GM21515 (cell line): ENCODE data around the gene CDH12.
"Not testable (repeated sequence)": the region's sequence is repeated elsewhere in the genome, so short reads cannot be mapped to it uniquely, and the experiment has no call there.

Experiments
- ATAC-seq: cut with Tn5 transposase; IDR thresholded peaks from one replicate; pipeline ENCODE4 v1.9.1; 2021; ENCODE audit not compliant: unreplicated experiment

The CDH12 gene

GRCh38 chr5:22577711-22578110 lies 275.4 kb downstream of the CDH12 start:
- ATAC-seq = no peak

- ATAC-seq = no peak
These were observed 276.1 kb downstream of the CDH12 start for GRCh38 chr5:22577006-22577405.

GRCh38 chr5:22572941-22573340 lies 280.2 kb downstream of the CDH12 start:
- no peak for ATAC-seq

- ATAC-seq = no peak
These were observed 285.2 kb downstream of the CDH12 start for GRCh38 chr5:22567983-22568382.

GRCh38 chr5:22560147-22560546 lies 293.0 kb downstream of the CDH12 start:
- ATAC-seq = no peak

- ATAC-seq = no peak
These were observed 295.9 kb downstream of the CDH12 start for GRCh38 chr5:22557251-22557650.

GRCh38 chr5:22554475-22554874 lies 298.7 kb downstream of the CDH12 start:
- no peak for ATAC-seq

- ATAC-seq = no peak
These were observed 303.1 kb downstream of the CDH12 start for GRCh38 chr5:22549876-22550671.

- ATAC-seq = no peak
These were observed 310.8 kb downstream of the CDH12 start for GRCh38 chr5:22542340-22542739.

- no peak for ATAC-seq
These were observed 312.1 kb downstream of the CDH12 start for GRCh38 chr5:22541037-22541436.

GRCh38 chr5:22539762-22540161 lies 313.4 kb downstream of the CDH12 start:
- ATAC-seq = no peak

- ATAC-seq = no peak
These were observed 321.2 kb downstream of the CDH12 start for GRCh38 chr5:22531986-22532385.

- no peak for ATAC-seq
These were observed 331.6 kb downstream of the CDH12 start for GRCh38 chr5:22521521-22521920.

GRCh38 chr5:22516497-22516896 lies 336.6 kb downstream of the CDH12 start:
- not testable (repeated sequence) for ATAC-seq

- no peak for ATAC-seq
These were observed 338.9 kb downstream of the CDH12 start for GRCh38 chr5:22514231-22514630.

GRCh38 chr5:22505891-22506290 lies 347.3 kb downstream of the CDH12 start:
- no peak for ATAC-seq

- ATAC-seq = no peak
These were observed 348.7 kb downstream of the CDH12 start for GRCh38 chr5:22504411-22504810.

GRCh38 chr5:22500556-22500955 lies 352.6 kb downstream of the CDH12 start:
- no peak for ATAC-seq

GRCh38 chr5:22496666-22497065 lies 356.5 kb downstream of the CDH12 start:
- ATAC-seq = no peak

- ATAC-seq = no peak
These were observed 358.0 kb downstream of the CDH12 start for GRCh38 chr5:22495016-22495720.

GRCh38 chr5:22488427-22488826 lies 364.7 kb downstream of the CDH12 start:
- no peak for ATAC-seq

GRCh38 chr5:22480305-22480704 lies 372.8 kb downstream of the CDH12 start:
- no peak for ATAC-seq
